Measurements from ENCODE around the gene TBC1D5.
"Not testable (repeated sequence)": the region's sequence is repeated elsewhere in the genome, so short reads cannot be mapped to it uniquely, and the experiment has no call there.

TBC1D5 gene

DNA sequence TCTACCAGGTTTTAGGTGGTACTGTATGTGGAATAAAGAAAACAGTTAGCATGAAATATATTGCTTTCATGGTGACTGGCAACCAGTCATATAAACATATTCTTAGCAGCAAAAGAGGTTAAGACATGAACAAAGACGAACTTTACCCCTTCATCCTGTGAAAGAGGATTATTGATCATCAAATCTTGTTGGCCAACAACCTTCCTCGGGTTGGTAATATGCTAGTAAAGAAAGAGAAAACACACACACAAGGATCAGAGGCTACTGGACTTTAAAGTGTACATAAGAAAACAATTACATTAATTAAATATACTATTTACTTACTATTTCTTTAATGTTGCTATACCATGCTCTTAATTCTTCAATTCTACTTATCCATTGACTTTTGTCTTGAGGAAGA is 337.9 kb downstream of the TBC1D5 start:
- Histone ChIP-seq H3K4me3 (ENCODE audit: low read length in 2 of 2) (no peak overlapping the region), H3K9ac (ENCODE audit: low read depth in 1 of 2, low read length in 2 of 2) (no peak overlapping the region), H3K36me3 (ENCODE audit: control insufficient read depth in 2 of 2, insufficient read depth in 2 of 2, low read length in 2 of 2) (peaks cover 3 to 4% of the 10 kb centered on the region in 2 donors), H3K27me3 (ENCODE audit: control insufficient read depth in 2 of 2, insufficient read depth in 2 of 2, low read length in 2 of 2) (no peaks in the 10 kb centered on the region), H3K4me1 (ENCODE audit: control insufficient read depth in 2 of 2, insufficient read depth in 2 of 2, low read length in 2 of 2) (no peaks in the 10 kb centered on the region), H3K27ac (ENCODE audit: low read depth in 2 of 2, low read length in 2 of 2) (no peak overlapping the region), H3K9me3 (ENCODE audit: control insufficient read depth in 2 of 2, low read length in 2 of 2) (no peaks in the 10 kb centered on the region)

DNA sequence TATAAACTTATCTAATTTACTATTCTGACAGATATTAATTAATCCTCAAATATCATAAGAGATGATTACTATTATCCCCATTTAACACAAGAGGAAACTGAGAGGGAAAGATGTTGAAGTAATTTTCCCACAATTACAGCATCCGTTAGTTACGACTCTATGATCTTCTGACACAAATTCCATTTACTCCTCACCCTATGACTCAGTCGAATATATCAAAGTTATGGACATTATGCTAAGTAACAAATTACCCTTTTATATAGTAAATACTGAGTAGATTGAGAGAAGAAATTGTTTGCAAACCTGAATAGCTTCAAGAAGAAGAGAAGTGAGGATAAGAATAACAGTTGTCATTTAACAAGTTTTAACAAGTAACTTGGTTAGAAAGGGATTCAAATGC is 340.0 kb downstream of the TBC1D5 start:
- no peaks in the 10 kb centered on the region for H3K4me1 ChIP-seq (ENCODE audit: control insufficient read depth in 2 of 2, insufficient read depth in 2 of 2, low read length in 2 of 2)
- no peak overlapping the region for H3K4me3 ChIP-seq (ENCODE audit: low read length in 2 of 2)
- H3K9me3 ChIP-seq (ENCODE audit: control insufficient read depth in 2 of 2, low read length in 2 of 2): no peaks in the 10 kb centered on the region
- H3K27ac ChIP-seq (ENCODE audit: low read depth in 2 of 2, low read length in 2 of 2): no peak overlapping the region
- peaks cover 3 to 7% of the 10 kb centered on the region in 2 donors for H3K36me3 ChIP-seq (ENCODE audit: control insufficient read depth in 2 of 2, insufficient read depth in 2 of 2, low read length in 2 of 2)
- H3K27me3 ChIP-seq (ENCODE audit: control insufficient read depth in 2 of 2, insufficient read depth in 2 of 2, low read length in 2 of 2): no peaks in the 10 kb centered on the region
- no peak overlapping the region for H3K9ac ChIP-seq (ENCODE audit: low read depth in 1 of 2, low read length in 2 of 2)

DNA sequence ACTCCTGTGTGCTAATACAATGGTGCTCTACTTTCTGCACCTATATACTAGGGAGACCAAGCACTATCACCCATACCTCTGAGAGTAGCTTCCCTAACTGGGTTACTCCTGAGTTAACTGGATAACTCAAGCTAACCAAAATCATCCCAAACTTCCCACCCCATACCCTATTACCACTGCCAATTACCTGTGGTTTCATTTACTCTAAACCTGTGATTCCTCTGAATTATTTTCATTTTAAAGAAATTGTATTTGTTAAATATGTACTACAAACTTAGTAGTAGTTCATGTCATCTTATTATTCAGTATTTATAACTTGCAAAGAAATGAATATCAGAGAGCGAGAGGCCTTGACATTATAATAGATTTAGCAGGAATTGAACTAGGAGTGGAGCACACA is 340.5 kb downstream of the TBC1D5 start:
- Histone ChIP-seq H3K9ac (ENCODE audit: low read depth in 1 of 2, low read length in 2 of 2) (no peak overlapping the region), H3K4me1 (ENCODE audit: control insufficient read depth in 2 of 2, insufficient read depth in 2 of 2, low read length in 2 of 2) (no peaks in the 10 kb centered on the region), H3K9me3 (ENCODE audit: control insufficient read depth in 2 of 2, low read length in 2 of 2) (no peaks in the 10 kb centered on the region), H3K27ac (ENCODE audit: low read depth in 2 of 2, low read length in 2 of 2) (no peak overlapping the region), H3K27me3 (ENCODE audit: control insufficient read depth in 2 of 2, insufficient read depth in 2 of 2, low read length in 2 of 2) (no peaks in the 10 kb centered on the region), H3K36me3 (ENCODE audit: control insufficient read depth in 2 of 2, insufficient read depth in 2 of 2, low read length in 2 of 2) (peaks cover 3 to 7% of the 10 kb centered on the region in 2 donors), H3K4me3 (ENCODE audit: low read length in 2 of 2) (no peak overlapping the region)

DNA sequence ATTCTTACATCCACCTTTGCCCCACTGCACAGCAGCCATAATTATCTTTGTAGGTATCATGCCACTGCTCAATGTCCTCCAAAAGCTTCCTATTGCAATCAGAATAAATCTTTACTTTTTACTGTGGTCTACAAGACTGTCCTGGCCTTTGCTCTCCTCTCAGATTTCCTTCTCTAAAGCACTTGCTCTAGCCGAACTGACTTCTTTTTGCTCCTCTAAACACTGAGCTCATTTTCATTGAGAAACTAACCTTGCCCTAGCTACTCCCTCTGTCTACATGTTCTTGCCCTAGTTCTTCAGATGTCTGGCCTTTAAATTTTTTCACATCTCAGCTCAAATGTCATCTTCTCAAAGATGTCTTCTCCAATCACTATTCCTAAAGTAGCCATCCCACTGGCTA is 342.8 kb downstream of the TBC1D5 start:
- H3K27ac ChIP-seq (ENCODE audit: low read depth in 2 of 2, low read length in 2 of 2): no peak overlapping the region
- H3K27me3 ChIP-seq (ENCODE audit: control insufficient read depth in 2 of 2, insufficient read depth in 2 of 2, low read length in 2 of 2): no peaks in the 10 kb centered on the region
- H3K9ac ChIP-seq (ENCODE audit: low read depth in 1 of 2, low read length in 2 of 2): no peak overlapping the region
- H3K9me3 ChIP-seq (ENCODE audit: control insufficient read depth in 2 of 2, low read length in 2 of 2): no peaks in the 10 kb centered on the region
- no peak overlapping the region for H3K4me3 ChIP-seq (ENCODE audit: low read length in 2 of 2)
- peaks cover 3 to 7% of the 10 kb centered on the region in 2 donors for H3K36me3 ChIP-seq (ENCODE audit: control insufficient read depth in 2 of 2, insufficient read depth in 2 of 2, low read length in 2 of 2)
- no peaks in the 10 kb centered on the region for H3K4me1 ChIP-seq (ENCODE audit: control insufficient read depth in 2 of 2, insufficient read depth in 2 of 2, low read length in 2 of 2)

DNA sequence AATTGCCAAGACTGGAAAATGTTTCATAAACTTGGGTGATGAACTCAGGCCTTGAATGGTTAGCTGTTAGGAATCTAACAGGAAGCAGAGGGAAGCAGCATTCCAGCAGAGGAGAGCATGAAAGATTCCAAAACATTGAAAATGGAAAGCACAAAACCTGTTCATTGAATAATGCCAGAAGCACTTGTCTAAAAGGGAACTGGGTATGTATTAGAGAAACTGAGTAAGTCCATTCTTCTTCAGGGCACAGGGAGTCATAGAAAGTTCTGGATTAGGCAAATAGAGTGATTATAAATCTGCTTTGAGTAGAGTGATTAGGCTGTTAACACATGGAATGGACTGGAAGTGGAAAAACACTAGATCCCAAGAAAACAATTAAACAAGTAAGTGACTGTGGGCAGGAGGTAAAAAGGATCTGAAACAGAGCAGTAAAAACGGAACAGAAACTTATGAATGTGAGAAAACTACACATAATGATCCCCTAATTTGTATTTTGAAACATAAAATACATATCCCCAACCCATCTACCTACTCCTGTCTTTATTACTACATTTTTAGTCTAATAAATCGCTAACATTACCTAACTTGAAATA is 343.4 kb downstream of the TBC1D5 start:
- Histone ChIP-seq H3K27me3 (ENCODE audit: control insufficient read depth in 2 of 2, insufficient read depth in 2 of 2, low read length in 2 of 2) (no peaks in the 10 kb centered on the region), H3K9ac (ENCODE audit: low read depth in 1 of 2, low read length in 2 of 2) (no peak overlapping the region), H3K27ac (ENCODE audit: low read depth in 2 of 2, low read length in 2 of 2) (no peak overlapping the region), H3K4me1 (ENCODE audit: control insufficient read depth in 2 of 2, insufficient read depth in 2 of 2, low read length in 2 of 2) (no peaks in the 10 kb centered on the region), H3K4me3 (ENCODE audit: low read length in 2 of 2) (no peak overlapping the region), H3K9me3 (ENCODE audit: control insufficient read depth in 2 of 2, low read length in 2 of 2) (no peaks in the 10 kb centered on the region), H3K36me3 (ENCODE audit: control insufficient read depth in 2 of 2, insufficient read depth in 2 of 2, low read length in 2 of 2) (peaks cover 3 to 5% of the 10 kb centered on the region in 2 donors)

DNA sequence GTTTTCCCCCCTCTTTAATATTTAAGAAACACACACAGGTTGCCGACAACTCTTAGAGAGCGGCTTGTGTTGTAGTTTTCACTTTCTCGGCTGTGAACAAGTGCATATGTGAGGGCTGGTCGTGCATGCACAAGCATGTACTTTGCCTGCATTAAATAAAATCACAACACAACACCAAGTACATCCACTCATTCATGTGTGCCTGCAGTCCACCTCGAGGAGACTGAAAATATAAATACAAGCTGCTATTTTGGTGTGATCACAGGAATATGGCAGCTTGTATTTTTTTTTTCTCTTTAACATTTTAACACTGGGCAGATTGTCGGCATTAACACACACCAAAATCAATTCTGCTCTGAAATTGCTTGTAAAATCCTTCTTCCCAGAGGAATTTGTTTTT is 346.4 kb downstream of the TBC1D5 start:
- Histone ChIP-seq H3K27me3 (ENCODE audit: control insufficient read depth in 2 of 2, insufficient read depth in 2 of 2, low read length in 2 of 2) (no peaks in the 10 kb centered on the region), H3K9ac (ENCODE audit: low read depth in 1 of 2, low read length in 2 of 2) (no peak overlapping the region), H3K4me1 (ENCODE audit: control insufficient read depth in 2 of 2, insufficient read depth in 2 of 2, low read length in 2 of 2) (no peaks in the 10 kb centered on the region), H3K9me3 (ENCODE audit: control insufficient read depth in 2 of 2, low read length in 2 of 2) (no peaks in the 10 kb centered on the region), H3K27ac (ENCODE audit: low read depth in 2 of 2, low read length in 2 of 2) (no peak overlapping the region), H3K36me3 (ENCODE audit: control insufficient read depth in 2 of 2, insufficient read depth in 2 of 2, low read length in 2 of 2) (peaks cover 3 to 7% of the 10 kb centered on the region in 2 donors), H3K4me3 (ENCODE audit: low read length in 2 of 2) (no peak overlapping the region)

DNA sequence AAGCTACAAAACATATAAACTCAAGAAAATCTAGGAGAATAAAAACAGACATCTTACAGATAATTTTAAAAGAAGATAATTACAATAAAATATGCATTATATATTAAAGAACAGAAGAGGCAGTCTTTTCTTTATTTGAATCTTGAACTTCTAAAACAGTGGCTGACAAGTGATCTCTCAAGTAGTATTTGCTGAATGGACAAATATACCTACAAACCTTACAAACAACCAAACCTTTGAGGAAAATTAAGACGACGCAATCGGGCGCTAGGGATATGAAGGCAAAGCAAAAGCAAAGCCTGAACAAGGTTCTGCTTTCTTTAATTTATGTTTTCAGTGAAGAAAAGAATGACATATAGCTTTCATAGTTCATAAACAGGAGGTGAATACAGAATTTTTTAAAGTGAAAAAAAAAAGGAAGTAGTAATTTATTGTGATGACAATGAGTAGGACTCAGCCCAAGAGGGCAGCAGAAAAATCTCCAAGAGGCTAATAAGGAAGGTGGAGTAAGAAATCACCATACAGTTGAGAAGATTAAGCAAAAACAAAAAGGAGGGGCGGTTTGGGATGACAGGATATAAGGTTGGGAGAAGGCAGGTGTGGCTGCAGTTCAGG is 347.8 kb downstream of the TBC1D5 start:
- Histone ChIP-seq H3K9me3 (ENCODE audit: control insufficient read depth in 2 of 2, low read length in 2 of 2) (no peaks in the 10 kb centered on the region), H3K4me1 (ENCODE audit: control insufficient read depth in 2 of 2, insufficient read depth in 2 of 2, low read length in 2 of 2) (no peaks in the 10 kb centered on the region), H3K9ac (ENCODE audit: low read depth in 1 of 2, low read length in 2 of 2) (no peak overlapping the region), H3K27me3 (ENCODE audit: control insufficient read depth in 2 of 2, insufficient read depth in 2 of 2, low read length in 2 of 2) (no peaks in the 10 kb centered on the region), H3K36me3 (ENCODE audit: control insufficient read depth in 2 of 2, insufficient read depth in 2 of 2, low read length in 2 of 2) (peaks cover 0 to 7% of the 10 kb centered on the region in 2 donors), H3K27ac (ENCODE audit: low read depth in 2 of 2, low read length in 2 of 2) (no peak overlapping the region), H3K4me3 (ENCODE audit: low read length in 2 of 2) (no peak overlapping the region)

DNA sequence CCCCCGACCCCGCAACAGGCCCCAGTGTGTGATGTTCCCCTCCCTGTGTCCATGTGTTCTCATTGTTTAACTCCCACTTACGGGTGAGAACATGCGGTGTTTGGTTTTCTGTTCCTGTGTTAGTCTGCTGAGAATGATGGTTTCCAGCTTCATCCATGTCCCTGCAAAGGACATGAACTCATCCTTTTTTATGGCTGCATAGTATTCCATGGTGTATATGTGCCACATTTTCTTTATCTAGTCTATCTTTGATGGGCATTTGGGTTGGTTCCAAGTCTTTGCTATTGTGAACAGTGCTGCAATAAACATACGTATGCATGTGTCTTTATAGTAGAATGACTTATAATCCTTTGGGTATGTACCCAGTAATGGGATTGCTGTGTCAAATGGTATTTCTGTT is 349.9 kb downstream of the TBC1D5 start:
- H3K9ac ChIP-seq (ENCODE audit: low read depth in 1 of 2, low read length in 2 of 2); H3K4me1 ChIP-seq (ENCODE audit: control insufficient read depth in 2 of 2, insufficient read depth in 2 of 2, low read length in 2 of 2); H3K36me3 ChIP-seq (ENCODE audit: control insufficient read depth in 2 of 2, insufficient read depth in 2 of 2, low read length in 2 of 2); H3K4me3 ChIP-seq (ENCODE audit: low read length in 2 of 2); H3K27me3 ChIP-seq (ENCODE audit: control insufficient read depth in 2 of 2, insufficient read depth in 2 of 2, low read length in 2 of 2); H3K27ac ChIP-seq (ENCODE audit: low read depth in 2 of 2, low read length in 2 of 2); H3K9me3 ChIP-seq (ENCODE audit: control insufficient read depth in 2 of 2, low read length in 2 of 2): not testable (repeated sequence)

DNA sequence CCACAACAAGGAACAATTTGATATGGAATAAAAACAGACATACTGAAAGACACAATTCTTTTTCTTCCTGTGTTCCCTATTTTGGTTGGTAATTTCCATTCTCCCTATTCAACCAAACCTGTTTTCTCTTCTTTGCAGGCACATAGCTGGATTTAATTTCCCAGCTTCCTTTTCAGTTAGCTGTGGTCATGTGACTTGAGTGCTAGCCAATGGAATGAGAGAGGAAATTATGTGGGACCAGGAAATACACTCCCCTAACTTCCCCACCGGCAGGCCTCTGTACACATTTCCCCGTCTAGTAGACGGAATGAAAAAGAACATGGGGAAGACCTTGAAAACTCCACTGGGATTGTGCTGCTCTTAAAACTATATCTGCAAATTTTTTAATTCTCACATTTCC is 351.6 kb downstream of the TBC1D5 start:
- Histone ChIP-seq H3K9ac (ENCODE audit: low read depth in 1 of 2, low read length in 2 of 2) (no peak overlapping the region), H3K27me3 (ENCODE audit: control insufficient read depth in 2 of 2, insufficient read depth in 2 of 2, low read length in 2 of 2) (no peaks in the 10 kb centered on the region), H3K36me3 (ENCODE audit: control insufficient read depth in 2 of 2, insufficient read depth in 2 of 2, low read length in 2 of 2) (peaks cover 4 to 7% of the 10 kb centered on the region in 2 donors), H3K4me3 (ENCODE audit: low read length in 2 of 2) (no peak overlapping the region), H3K4me1 (ENCODE audit: control insufficient read depth in 2 of 2, insufficient read depth in 2 of 2, low read length in 2 of 2) (no peaks in the 10 kb centered on the region), H3K27ac (ENCODE audit: low read depth in 2 of 2, low read length in 2 of 2) (no peak overlapping the region), H3K9me3 (ENCODE audit: control insufficient read depth in 2 of 2, low read length in 2 of 2) (no peaks in the 10 kb centered on the region)

DNA sequence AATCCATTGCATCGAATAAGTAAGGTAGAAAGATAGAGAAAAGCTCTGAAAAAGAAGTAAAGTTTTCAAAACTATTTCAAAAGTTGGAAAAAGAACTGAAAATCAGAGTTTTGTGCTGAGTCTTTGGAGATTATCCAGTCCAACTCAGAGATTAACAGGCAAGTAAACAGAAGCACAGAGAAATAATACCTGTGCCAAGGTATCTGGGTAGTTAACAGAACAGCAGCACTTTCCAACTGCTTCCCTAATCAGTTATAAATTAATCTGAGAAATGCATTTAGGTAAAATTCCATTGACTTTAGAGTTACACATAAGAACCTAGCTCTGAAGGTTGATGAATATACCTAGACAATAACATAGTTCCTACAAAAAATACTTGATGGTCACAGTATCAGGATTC is 355.3 kb downstream of the TBC1D5 start:
- no peak overlapping the region for H3K27ac ChIP-seq (ENCODE audit: low read depth in 2 of 2, low read length in 2 of 2)
- no peaks in the 10 kb centered on the region for H3K9me3 ChIP-seq (ENCODE audit: control insufficient read depth in 2 of 2, low read length in 2 of 2)
- no peak overlapping the region for H3K9ac ChIP-seq (ENCODE audit: low read depth in 1 of 2, low read length in 2 of 2)
- no peaks in the 10 kb centered on the region for H3K4me1 ChIP-seq (ENCODE audit: control insufficient read depth in 2 of 2, insufficient read depth in 2 of 2, low read length in 2 of 2)
- peaks cover 4 to 7% of the 10 kb centered on the region in 2 donors for H3K36me3 ChIP-seq (ENCODE audit: control insufficient read depth in 2 of 2, insufficient read depth in 2 of 2, low read length in 2 of 2)
- no peak overlapping the region for H3K4me3 ChIP-seq (ENCODE audit: low read length in 2 of 2)
- H3K27me3 ChIP-seq (ENCODE audit: control insufficient read depth in 2 of 2, insufficient read depth in 2 of 2, low read length in 2 of 2): no peaks in the 10 kb centered on the region

Measured in mucosa of rectum (tissue), 2 donors.